Lung (tissue), 12 donors: ENCODE results near the gene C1orf52. TPM values are rescaled to one million over a fixed set of nuclear protein-coding genes. Genes with fewer than 3 reads are reported as not detected.

Experiments used
- ATAC-seq: fragments of 200-7000 bp; cut with Tn5 transposase; one replicate; pipeline ENCODE4 v1.9.1; 2020; ENCODE audit warnings: moderate number of reproducible peaks; ENCODE audit not compliant: insufficient read depth, low FRiP score
- DNase-seq, 3 donors: peaks; one replicate each; pipeline ENCODE4 v3.0.0-alpha.2; 2013 to 2017
- H3K27ac ChIP-seq, 2 donors: one replicate each; pipeline ENCODE4 v1.5.1; 2013; ENCODE audit warnings: mild to moderate bottlenecking in 2 of 2, moderate library complexity in 2 of 2, control low read depth in 1 of 2, inconsistent platforms in 1 of 2, low read depth in 1 of 2, low read length in 1 of 2
- H3K27me3 ChIP-seq, 3 donors: one replicate each; pipeline ENCODE4 v1.5.1; 2013; ENCODE audit warnings: low read length in 2 of 3; ENCODE audit not compliant: control insufficient read depth in 3 of 3, insufficient read depth in 3 of 3
- H3K36me3 ChIP-seq, 4 donors: one replicate each; pipeline ENCODE4 v1.5.1; 2013; ENCODE audit warnings: low read length in 4 of 4, mild to moderate bottlenecking in 1 of 4, moderate library complexity in 1 of 4; ENCODE audit not compliant: control insufficient read depth in 4 of 4, insufficient read depth in 4 of 4
- H3K4me1 ChIP-seq, 5 donors: one replicate each; pipeline ENCODE4 v1.5.1; 2013; ENCODE audit warnings: low read length in 5 of 5, mild to moderate bottlenecking in 2 of 5, moderate library complexity in 1 of 5; ENCODE audit not compliant: control insufficient read depth in 5 of 5, insufficient read depth in 5 of 5
- H3K4me3 ChIP-seq: one replicate; pipeline ENCODE4 v1.5.1; 2013; ENCODE audit warnings: mild to moderate bottlenecking, control low read depth, moderate library complexity
- H3K9ac ChIP-seq, 2 donors: one replicate each; pipeline ENCODE4 v1.5.1; 2013; ENCODE audit warnings: low read length in 2 of 2, control low read depth in 1 of 2; ENCODE audit not compliant: insufficient read depth in 1 of 2
- H3K9me3 ChIP-seq, 4 donors: one replicate each; pipeline ENCODE4 v1.5.1; 2013; ENCODE audit warnings: low read length in 3 of 4, mild to moderate bottlenecking in 1 of 4, moderate library complexity in 1 of 4; ENCODE audit not compliant: control insufficient read depth in 4 of 4, insufficient read depth in 3 of 4
- CTCF ChIP-seq: IDR thresholded peaks from 2 replicates; pipeline ENCODE4 v1.5.1; 2012; ENCODE audit warnings: mild to moderate bottlenecking; ENCODE audit errors: control extremely low read depth, extremely low read depth
- WGBS, 2 donors: extraction: QIAGEN DNeasy Blood & Tissue Kit; methylation state at CpG; one replicate each; pipeline ENCODE4 v1.1.7; 2013; 5-methylcytosine and 5-hydroxymethylcytosine counted together
- polyA plus RNA-seq, 2 donors: library from polyadenylated mRNA; stranded (reverse); fragments of 200-250 nt; gene quantifications; one replicate each; pipeline ENCODE4 v1.2.1, GENCODE V29; 2013
- total RNA-seq, 2 donors: library from RNA; depleted of rRNA in 1 of 2; stranded (reverse); fragments of >200 nt in 1 of 2; gene quantifications; one replicate each; pipeline ENCODE4 v1.2.1, GENCODE V29; 2014 to 2021
- donor health status: control.
- donor health status: control.
- donor health status: Bipolar disorder and iron deficiency.
- donor health status: healthy.
- donor health status: DM: yes; HTN: yes; CAD: no.

C1orf52 gene
- total and polyA plus RNA-seq, 4 donors: 18.8 to 38.2 (median 28.3) TPM

- H3K9ac ChIP-seq: peak overlapping the region; percentile 93 to 96
- H3K27ac ChIP-seq: peak overlapping the region; percentile 95 to 96
- H3K9me3 ChIP-seq: no peaks in the 10 kb centered on the region
- H3K27me3 ChIP-seq: no peaks in the 10 kb centered on the region
- H3K4me3 ChIP-seq: peak overlapping the region; percentile 92
- no peak for TF ChIP-seq CTCF
- ATAC-seq (no peak), DNase-seq (no peak)
- peaks cover 0 to 10% (median 5%) of the 10 kb centered on the region in 4 donors for H3K36me3 ChIP-seq
- H3K4me1 ChIP-seq: peaks cover 0 to 22% (median 10%) of the 10 kb centered on the region in 5 donors
- 1 to 2% methylated on average over 13 of the region's 13 CpGs for WGBS, 2 donors
Observed at GRCh38 chr1:85275701-85276214, 16.3 kb upstream of the C1orf52 start.

DNA sequence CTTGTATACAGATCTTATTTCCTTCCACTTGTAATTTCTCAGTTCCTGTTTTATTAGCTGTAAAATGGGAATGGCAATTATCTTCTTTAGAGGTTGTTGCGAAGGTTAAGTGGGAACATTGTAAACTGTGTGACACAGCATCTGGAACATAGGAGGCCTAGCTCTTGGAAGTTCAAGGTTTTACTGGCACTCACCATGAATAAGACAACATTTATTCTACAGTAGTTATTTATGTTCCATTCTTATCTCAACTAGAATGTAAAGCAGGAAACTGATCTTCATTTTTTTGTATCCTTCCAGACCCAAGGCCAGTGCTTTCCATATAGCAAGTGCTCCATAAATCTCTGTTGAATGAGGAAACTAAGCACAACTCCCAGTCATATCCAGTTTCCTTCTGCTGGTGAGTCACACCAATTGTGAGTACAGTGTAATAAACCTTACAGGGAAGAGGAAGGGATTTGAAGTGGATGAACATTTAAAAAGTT lies 15.5 kb upstream of the C1orf52 start:
- WGBS, 2 donors: 33 to 48% methylated on average over 1 of the region's 1 CpG
- no peak overlapping the region for H3K27ac ChIP-seq
- no peaks in the 10 kb centered on the region for H3K9me3 ChIP-seq
- TF ChIP-seq CTCF: no peak
- no peaks in the 10 kb centered on the region for H3K27me3 ChIP-seq
- ATAC-seq (peak; percentile 4), DNase-seq (peak in 2 of 3 donors; percentile 28 to 47)
- H3K9ac ChIP-seq: peak overlapping the region; percentile 93 to 96
- H3K4me1 ChIP-seq: peaks cover 0 to 24% (median 10%) of the 10 kb centered on the region in 5 donors
- no peak overlapping the region for H3K4me3 ChIP-seq
- peaks cover 0 to 13% (median 9%) of the 10 kb centered on the region in 4 donors for H3K36me3 ChIP-seq

GRCh38 chr1:85273397-85273796 lies 13.9 kb upstream of the C1orf52 start:
- no peaks in the 10 kb centered on the region for H3K27me3 ChIP-seq
- no peak for DNase-seq
- H3K36me3 ChIP-seq: peaks cover 8 to 26% (median 14%) of the 10 kb centered on the region in 4 donors
- no peak for ATAC-seq
- no peaks in the 10 kb centered on the region for H3K9me3 ChIP-seq
- H3K27ac ChIP-seq: no peak overlapping the region
- no peak overlapping the region for H3K9ac ChIP-seq
- peaks cover 0 to 24% (median 10%) of the 10 kb centered on the region in 5 donors for H3K4me1 ChIP-seq
- H3K4me3 ChIP-seq: no peak overlapping the region
- no peak for TF ChIP-seq CTCF
